ENCODE results near the gene DAD1. TPM values are rescaled to one million over a fixed set of nuclear protein-coding genes. Genes with fewer than 3 reads are reported as not detected.
A peak's percentile ranks its signal among the peaks of the same experiment; 100 is the strongest.

The DAD1 gene
- total RNA-seq, 2 donors from 2014 or later: 250 to 251 TPM

DNA sequence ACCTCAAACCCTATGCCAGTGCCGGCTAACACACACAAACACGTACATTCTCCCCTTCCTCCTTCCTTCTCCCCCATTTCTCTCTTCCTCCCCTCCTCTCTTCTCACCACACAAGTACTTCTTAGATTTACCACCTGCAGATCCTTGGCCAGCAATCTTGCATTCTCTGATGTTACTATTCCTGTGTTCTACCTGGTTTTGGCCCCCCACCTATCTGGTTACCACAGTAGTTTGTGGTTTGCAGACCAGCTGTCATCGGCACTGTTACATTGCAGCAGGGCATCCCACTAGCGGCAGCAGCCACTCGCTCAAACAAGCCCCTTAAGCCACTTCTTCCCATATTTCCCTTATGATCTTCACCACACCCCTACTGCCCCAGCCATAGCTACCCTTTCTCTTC is 13.0 kb upstream of the DAD1 start:
- TF ChIP-seq, protein P1, sequence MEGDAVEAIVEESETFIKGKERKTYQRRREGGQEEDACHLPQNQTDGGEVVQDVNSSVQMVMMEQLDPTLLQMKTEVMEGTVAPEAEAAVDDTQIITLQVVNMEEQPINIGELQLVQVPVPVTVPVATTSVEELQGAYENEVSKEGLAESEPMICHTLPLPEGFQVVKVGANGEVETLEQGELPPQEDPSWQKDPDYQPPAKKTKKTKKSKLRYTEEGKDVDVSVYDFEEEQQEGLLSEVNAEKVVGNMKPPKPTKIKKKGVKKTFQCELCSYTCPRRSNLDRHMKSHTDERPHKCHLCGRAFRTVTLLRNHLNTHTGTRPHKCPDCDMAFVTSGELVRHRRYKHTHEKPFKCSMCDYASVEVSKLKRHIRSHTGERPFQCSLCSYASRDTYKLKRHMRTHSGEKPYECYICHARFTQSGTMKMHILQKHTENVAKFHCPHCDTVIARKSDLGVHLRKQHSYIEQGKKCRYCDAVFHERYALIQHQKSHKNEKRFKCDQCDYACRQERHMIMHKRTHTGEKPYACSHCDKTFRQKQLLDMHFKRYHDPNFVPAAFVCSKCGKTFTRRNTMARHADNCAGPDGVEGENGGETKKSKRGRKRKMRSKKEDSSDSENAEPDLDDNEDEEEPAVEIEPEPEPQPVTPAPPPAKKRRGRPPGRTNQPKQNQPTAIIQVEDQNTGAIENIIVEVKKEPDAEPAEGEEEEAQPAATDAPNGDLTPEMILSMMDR (IDR thresholded peaks at IDR 0.05): no peak
- no peak for DNase-seq (ENCODE audit: low spot score)
- peaks cover 0 to 17% of the 10 kb centered on the region in 2 donors for H3K4me1 ChIP-seq
- no peak overlapping the region for H3K27ac ChIP-seq
- H3K27me3 ChIP-seq: no peaks in the 10 kb centered on the region
- no peaks in the 10 kb centered on the region for H3K9me3 ChIP-seq
- no peak overlapping the region for H3K4me3 ChIP-seq
- H3K36me3 ChIP-seq: peaks cover 54% of the 10 kb centered on the region

DNA sequence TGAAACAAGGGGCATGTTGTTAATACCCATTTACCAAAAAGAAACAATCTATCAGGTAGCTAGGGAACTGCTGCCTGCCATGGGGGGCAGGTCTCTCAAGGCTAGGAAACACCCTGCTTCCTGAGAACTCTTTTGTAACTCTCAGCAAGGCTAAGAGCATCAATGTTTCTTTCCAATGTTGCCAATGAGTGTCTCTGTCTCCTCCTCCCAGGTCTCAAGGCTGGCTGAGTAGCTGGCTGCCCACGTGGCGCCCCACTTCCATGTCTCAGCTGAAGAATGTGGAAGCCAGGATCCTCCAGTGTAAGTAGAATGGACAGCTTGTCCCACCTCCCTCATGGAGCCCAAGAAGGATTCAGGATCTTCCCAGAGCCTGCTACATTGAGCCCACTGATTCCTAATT is 12.4 kb upstream of the DAD1 start:
- Histone ChIP-seq H3K27ac (no peak overlapping the region), H3K4me1 (peaks cover 0 to 17% of the 10 kb centered on the region in 2 donors), H3K9me3 (no peaks in the 10 kb centered on the region), H3K4me3 (no peak overlapping the region), H3K36me3 (peaks cover 48% of the 10 kb centered on the region), H3K27me3 (no peaks in the 10 kb centered on the region)
- TF ChIP-seq, protein P1 (IDR thresholded peaks at IDR 0.05): no peak
- DNase-seq (ENCODE audit: low spot score): no peak

DNA sequence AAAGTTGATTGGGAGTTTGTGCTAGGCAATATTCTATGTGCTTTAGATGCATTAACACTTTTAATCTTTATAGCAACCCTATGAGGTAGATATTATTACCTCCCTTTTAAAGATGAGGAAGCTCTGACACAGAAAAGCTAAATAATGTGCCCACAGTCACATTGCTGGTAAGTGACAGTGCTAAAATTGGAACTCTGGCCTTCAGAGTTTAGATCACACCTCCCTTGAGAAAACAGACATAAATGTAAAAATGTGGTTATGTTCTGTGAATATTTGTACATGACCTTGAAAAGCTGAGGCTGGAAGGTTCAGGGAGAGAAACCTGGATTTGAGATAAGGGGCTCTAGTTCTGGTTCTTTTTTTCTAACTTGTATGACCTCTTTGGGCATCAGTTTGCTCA is 11.0 kb upstream of the DAD1 start:
- peaks cover 34% of the 10 kb centered on the region for H3K36me3 ChIP-seq
- peak overlapping the region in 1 of 2 donors; percentile 94 for H3K27ac ChIP-seq
- DNase-seq (ENCODE audit: low spot score): no peak
- peak overlapping the region in 1 of 2 donors; percentile 83 for H3K4me3 ChIP-seq
- no peaks in the 10 kb centered on the region for H3K27me3 ChIP-seq
- no peaks in the 10 kb centered on the region for H3K9me3 ChIP-seq
- TF ChIP-seq, protein P1 (IDR thresholded peaks at IDR 0.05): no peak
- H3K4me1 ChIP-seq: peaks cover 0 to 17% of the 10 kb centered on the region in 2 donors

DNA sequence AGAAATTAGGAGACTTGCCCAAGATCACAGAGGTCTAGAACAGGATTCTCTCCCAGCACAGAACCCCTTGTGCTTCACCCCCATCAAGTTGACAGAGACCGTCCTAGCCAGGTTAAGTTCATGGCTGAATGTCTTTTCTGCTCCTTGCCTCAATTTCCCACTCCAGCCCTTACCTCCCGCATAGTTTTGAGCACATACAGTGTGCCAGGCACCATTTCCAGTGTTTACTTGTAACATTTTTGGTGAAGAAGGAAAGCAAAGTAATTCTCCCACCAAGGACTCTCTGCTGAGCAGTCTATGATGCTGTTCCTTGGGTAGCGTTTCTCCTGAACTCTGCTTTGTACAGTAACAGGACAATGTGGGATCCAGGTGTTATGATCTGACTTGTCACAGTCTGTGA is 10.3 kb upstream of the DAD1 start:
- Histone ChIP-seq H3K4me3 (peak overlapping the region; percentile 82 to 83), H3K9me3 (no peaks in the 10 kb centered on the region), H3K27me3 (no peaks in the 10 kb centered on the region), H3K27ac (peak overlapping the region; percentile 90 to 94), H3K4me1 (peaks cover 0 to 17% of the 10 kb centered on the region in 2 donors), H3K36me3 (peaks cover 27% of the 10 kb centered on the region)
- TF ChIP-seq, protein P1 (IDR thresholded peaks at IDR 0.05): no peak
- DNase-seq (ENCODE audit: low spot score): no peak

DNA sequence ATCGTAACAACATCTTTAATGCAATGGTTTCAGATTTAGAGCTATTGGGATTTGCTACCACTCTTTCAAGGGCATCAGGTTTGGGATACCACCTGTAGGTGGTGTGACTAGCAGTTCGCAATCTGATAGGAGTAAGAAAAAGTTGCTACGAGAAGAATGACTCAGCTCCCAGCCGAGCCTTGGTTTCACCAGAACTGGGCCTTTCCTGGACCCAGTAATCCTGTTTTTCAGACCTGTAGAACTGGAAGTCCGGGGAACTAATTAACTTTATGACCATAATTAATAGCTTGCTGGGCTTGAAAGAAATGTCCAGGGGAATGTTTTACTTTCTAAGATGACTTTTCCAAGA is 9.8 kb upstream of the DAD1 start:
- Histone ChIP-seq H3K9me3 (no peaks in the 10 kb centered on the region), H3K27ac (peak overlapping the region; percentile 90 to 94), H3K27me3 (no peaks in the 10 kb centered on the region), H3K4me1 (peaks cover 0 to 17% of the 10 kb centered on the region in 2 donors), H3K4me3 (peak overlapping the region; percentile 82 to 83), H3K36me3 (peaks cover 22% of the 10 kb centered on the region)
- TF ChIP-seq, protein P1 (IDR thresholded peaks at IDR 0.05): peak in 1 of 2 donors; percentile 28
- DNase-seq (ENCODE audit: low spot score): peak; percentile 77
